HG02798 (cell line): ENCODE measurements around the gene SARDH.

Experiments
- ATAC-seq: cut with Tn5 transposase; IDR thresholded peaks from one replicate; pipeline ENCODE4 v1.9.1; 2021; ENCODE audit warnings: mild to moderate bottlenecking; ENCODE audit not compliant: unreplicated experiment, poor library complexity

SARDH gene

DNA sequence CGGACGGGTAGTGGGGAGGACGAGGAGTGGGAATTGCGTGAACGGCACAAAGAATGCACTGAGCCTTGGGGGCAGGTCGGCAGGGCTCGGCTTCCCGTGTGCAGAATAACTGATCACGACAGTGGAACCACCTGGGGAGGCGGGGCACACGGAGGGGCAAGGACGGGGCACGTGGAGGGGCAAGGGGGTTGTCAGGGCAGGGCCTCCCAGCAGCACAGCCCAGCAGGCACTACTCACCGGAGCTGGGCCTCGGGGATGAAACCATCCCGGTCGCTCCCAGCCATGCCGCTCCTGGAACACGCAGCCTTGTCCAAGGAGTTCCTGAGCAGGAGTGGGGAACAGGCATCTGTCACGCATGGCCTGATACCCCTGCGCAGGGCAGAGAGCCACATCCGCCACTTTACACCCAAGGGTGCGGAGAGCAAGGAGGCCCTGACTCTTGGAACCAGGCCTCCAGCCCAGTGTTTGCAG lies 33.4 kb downstream of the SARDH start:
- no peak for ATAC-seq

DNA sequence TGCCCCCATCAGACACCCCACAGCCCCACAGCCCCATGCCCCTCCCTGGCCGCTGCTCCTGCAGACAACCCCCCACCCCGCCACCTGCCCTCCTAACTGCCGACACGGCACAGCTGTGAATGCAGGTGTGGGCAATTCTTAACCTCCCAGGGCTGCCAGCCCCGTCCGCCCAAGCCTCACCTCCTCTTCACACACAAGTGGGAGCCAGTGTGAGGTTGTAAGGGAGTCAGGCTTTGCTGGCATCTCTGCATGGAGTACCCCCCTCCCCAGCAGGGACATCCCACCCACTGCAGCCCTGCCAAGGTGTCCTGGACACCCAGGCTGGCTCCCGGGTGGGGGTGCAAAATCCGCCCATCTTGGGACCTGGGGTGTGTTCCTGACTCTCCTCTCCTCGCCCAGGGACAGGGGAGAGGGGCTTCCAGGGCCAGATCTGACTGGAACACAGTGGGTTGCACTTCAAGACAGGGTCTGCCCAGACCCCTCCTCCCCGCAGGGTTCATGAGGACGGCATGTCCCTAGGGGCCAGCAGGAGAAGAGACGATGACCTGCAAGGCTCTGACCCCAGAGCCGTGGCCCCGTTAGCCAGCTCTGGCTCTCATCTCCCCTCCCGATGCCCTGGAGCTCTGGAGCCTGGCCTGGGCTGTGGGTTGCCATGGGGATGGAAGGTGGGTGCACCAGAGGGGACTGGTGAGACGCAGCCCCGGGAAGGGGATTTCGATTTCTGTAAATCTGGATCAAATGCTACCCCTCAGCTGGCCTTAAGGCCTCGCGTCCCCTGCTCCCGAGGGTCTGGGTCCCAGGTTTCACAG lies 34.4 kb downstream of the SARDH start:
- no peak for ATAC-seq

DNA sequence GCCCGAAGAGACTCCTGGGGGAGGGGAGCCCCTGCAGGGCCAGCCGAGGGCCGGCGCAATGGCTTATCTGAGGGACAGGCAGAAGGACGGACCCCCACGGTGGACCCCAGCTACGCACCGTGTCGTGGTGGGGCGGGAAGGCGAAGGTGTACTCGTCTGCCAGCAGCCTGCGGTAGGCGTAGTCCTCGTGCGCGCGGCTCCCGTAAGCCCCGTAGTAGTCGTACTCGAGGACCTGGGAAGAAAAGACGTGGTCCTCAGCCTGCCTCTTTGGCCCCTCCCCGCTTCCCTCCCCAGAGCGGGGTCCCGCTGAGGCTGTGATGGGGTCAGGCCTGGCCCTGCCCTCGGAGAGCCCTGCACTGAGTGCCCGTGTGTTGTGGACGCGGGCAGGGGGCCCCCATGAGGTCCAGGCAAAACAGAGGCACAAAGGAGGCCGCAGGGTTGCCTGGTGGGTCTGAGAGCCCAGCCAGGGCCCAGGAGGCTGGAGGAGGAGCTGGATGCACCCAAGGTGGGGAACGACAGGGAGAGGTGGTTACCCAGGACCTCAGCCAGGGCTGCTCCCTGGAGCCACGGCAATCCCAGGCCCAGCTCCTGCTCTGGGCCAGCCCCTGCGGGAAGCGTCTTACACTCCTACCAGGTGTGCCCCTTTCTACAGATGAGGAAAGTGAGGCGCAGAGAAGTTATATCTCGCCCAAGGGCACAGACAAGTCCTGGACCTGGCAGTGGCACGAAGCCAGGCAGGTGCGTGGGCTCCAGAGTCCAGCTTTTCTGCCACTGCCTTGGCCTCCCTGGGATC lies 35.2 kb downstream of the SARDH start:
- no peak for ATAC-seq

DNA sequence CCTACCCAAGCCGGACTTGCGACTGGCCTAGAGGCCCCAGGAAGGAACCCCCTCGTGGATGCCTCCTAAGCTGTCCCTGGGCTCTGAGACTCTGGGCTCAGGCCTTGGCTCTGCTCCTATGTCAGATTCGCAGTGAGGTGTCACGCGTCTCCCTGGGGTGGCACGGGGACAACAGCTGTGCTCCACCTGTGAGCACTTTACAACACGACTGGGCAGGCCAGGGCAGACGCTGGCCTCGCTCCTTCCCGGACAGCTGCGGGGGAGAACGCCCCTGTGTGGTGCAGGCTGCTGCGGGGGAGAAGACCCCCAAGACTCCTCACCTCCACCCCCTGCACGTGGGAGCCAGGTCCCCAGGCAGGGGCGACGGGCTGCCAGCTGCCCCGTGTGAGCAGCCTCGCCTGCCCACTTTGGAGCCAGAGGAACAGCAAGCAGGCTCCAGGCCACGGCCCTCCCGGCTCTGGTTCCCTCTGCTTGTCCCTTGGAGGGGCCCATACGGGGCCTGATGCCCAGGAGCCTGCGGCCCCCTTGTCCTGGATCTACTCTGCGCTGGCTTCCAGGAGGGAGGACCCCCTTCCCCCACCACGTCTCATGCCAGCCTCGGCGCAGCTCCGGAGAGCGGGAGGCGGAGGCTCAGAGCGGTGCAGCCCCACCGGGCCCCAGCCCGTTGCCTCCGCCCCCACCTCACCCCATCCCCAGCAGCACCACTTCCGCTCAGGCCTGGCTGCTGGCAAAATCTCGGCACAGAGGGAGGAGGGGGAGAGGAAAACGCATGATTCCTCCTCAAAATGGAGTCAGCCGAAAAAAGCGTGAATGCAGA lies 36.0 kb downstream of the SARDH start:
- ATAC-seq = no peak

DNA sequence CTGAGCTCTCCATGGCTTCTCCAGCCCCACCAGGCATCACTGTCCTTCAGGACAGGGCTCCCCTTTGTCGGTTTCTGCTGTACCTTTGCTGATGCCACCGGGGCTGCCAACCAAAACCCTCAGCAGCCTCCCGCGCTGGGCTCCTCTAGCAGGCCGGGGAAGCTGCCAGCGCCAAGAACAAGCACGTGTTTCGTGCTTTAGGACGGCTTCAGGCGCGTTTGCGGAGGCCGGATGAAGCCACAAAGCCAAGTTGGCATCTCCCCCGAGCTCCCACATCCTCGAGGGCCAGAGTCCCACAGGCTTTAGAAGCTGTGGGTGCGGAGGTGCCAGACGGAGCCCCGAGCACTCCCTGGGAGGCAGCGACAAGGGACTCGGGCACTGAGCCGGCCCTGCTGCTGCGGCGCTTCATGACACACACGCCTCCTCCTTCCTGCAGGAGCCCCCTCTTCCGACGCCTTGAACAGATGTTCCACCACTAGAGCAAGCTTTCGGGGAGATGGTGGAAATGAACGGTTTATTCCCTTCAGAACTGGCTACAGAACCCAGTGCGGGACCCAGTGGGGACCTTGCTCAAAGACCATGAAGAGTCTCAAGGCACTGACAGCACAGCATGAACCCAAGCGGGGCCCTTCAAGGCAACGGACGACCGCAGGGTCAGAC lies 36.7 kb downstream of the SARDH start:
- ATAC-seq = no peak

DNA sequence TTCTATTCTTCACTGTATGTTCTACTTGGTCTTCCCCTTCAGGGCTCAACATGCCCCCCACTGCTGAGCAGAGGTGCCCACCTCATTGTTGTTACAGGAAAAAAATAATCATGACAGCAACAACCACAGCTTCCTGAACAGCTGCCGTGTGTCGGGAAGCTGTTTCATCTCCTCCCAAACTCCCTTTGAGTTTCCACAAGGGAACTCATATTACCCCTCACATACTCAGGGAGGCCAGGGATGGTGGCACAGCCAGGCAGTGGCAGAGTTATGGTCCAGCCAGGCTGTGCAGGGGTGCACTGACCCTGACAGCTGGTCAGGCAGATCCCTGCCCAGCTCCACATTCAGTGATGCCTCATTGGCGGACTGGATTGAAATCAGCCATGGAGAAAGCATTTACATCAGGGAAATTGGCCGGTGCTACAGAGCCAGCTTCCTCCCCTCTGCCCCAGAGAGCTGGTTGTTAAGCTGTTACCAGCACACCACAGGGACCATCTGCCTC lies 37.3 kb downstream of the SARDH start:
- ATAC-seq = no peak

DNA sequence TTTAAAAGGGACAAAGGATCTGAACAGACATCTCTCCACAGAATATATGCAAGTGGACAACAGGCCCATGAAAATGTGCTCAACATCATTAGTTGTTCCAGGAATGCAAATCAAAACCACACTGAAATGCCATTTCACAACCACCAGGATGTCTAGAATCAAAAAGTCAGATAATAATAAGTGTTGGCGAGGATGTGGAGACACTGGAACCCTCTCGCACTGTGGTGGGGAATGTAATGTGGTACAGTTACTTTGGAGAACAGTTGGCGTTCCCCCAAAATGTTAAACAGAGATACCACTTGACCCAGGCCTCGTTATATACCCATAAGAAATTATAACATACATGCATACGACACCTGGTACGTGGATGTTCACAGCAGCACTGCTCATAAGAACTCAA lies 38.6 kb downstream of the SARDH start:
- no peak for ATAC-seq

DNA sequence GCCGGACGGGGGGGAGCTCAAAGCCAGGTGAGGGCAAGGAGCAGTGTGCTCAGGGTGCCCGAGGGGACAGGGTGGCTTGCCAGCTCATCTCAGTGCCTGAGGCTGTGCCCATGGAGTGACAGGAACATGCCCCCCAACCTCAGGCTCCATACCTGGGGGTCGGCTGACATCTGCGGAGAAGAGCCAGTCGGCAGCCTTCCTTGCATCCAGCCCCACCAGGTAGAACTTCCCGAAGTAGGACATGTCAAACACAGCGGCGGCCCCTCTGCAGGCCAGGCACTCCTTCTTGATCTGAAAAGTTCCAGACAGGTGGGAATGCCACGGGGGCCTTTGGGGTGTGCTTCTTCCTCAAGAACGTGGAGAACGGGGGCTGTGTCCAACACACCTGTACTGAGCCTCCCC lies 42.1 kb downstream of the SARDH start:
- no peak for ATAC-seq

DNA sequence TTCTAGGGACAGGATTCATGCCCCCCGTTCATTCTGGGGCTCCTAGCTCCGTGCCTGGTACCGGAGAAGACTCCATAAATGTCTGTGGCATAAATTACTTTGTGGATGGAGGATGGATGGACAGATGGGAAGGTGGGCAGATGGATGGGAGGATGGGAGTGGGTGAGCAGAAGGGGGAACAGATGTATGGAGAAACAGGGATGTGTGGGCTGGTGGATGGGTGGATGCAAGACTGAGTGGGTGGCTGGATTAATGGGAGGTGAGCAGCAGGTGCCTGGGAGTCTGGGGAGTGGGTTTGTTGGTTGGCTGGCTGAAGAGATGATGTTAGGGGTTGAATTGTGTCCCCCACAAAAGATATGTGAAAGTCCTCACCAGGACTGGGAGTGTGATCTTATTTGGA lies 43.5 kb downstream of the SARDH start:
- no peak for ATAC-seq

DNA sequence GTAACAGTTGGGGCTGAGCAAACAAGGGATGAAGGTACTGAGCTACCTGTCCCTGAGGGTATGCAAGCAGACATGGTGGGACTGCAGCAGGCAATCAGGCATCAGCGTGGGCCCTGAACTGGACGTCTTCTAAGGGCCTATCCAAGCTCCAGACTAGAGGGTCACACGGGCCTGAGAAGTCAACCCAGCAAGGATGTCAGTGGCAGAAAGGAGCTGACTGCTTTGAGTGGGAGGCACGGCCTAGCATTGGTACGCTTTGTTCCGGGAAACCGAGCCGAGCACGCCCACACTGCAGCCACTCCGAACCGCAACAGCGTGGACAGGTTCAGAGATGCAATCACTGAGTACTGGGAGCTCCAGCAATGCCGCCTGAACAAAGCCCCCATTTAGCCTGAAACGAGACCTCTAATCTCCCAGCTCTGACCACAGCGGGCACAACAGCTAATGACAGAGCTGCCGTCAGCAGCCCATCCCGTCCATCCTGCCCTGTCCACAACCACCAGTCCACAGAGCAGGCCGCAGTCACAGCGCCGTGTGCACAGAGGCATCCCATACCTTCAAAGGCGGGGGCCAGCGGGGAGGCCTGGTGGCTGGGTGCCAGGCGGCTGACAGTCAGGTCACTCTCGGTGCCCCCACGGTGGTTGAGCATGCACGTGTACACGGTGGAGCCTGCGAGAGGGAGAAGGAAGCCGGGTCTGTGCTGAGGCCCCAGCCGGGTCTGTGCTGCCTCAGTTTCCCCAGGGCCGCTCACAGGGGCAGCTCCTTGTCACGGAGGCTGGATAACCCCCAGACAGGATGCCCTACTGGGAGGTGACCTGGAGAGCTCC lies 44.2 kb downstream of the SARDH start:
- ATAC-seq = no peak

DNA sequence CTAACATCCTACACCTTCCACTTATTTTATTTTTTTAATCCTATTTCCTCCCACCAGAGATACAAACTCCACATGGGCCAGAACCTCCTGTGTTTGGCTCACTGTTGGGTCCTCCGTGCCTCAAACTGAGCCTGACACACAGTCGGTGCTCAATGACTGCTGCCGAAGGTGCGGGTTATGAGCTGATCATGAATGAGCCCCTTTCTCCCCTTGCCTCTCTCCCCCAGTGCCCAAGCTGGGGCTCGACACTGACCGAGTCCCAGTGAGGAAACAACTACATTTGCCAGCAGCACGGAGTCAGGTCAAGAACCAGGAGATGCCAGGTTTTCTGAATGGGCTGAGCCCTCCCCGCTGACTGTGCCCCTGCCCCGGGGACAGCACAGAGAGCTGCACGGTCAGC lies 45.0 kb downstream of the SARDH start:
- ATAC-seq = no peak

DNA sequence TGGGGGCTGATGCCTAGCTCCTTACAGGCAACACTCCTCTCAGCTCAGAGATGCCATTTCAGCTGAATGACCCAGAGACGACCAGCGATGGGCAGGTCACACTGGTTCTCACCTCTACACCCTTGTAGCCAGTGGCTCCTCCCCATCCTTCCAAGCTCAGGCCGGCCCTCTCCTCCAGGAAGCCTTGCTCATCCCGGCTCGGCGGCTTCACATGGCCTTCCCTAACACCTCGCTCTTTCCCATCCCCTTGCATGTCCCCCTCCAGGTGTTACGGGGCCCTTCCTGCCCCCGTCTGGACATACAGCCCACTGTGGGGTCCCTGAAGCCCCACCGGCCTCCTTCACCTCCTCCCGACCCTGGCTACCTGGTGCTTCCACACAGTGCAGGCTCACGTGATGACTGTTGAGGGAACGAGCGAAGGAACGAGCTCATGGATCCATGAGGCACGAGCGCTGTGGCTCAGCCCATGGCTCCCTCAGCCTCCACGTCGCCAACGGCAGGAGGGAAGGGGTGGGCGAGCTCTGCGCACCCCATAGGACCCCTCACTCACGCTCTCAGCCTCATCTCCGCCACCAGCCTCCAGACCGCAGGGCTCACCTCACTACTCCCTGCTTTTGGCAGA lies 45.7 kb downstream of the SARDH start:
- no peak for ATAC-seq

DNA sequence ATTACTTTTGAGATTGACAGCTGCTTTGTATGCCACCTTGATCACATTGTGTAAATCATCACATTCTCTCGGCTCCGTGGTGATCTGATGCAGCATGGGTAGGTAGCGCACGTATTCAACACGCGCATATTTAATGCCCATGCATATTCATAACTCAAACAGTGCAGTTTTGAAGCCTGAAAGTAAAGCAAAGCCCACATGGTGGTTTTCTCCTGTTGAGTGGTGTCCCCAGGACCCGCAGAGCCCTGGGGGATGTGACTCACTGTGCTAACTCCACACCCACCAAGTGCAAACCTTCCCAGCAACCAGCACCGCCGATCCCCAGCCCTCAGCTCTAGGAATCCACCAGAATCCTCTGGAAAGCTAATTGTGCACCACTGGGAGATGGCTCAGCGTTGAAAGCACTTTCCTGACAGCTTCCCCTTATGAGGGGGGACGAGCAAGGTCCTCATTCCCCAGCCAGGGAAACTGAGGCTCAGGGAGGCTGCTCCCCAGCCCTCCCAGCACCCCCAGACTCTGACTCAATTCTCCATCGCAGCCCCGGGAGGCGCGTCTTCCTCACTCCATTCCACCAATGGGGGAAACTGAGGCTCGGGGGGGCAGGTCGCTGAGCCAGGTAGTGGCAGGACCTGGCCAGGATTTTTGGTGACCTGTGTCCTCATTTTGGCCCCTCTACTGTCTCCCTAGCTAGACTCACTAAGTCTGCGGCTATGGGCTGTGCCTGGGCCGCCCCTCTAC lies 46.4 kb downstream of the SARDH start:
- no peak for ATAC-seq

DNA sequence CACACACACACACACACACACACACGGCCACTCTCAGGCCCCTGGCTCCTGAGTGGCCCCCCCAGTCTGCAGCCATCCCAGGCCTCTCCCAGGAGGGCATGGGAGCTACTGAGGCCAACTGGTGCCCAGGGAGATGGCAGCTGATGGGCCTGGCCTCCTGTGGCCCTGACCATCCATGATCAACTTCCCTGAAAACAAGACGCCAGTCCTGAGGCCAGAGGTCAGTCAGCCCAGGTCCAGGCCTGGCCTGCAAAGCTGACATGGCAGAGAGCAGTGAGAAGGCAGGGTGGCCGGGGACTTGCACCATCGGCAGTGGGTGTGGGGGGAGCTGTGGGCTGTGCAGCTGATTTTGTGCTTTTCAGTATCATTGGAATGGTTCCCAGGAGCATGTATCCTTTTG lies 47.0 kb downstream of the SARDH start:
- no peak for ATAC-seq

DNA sequence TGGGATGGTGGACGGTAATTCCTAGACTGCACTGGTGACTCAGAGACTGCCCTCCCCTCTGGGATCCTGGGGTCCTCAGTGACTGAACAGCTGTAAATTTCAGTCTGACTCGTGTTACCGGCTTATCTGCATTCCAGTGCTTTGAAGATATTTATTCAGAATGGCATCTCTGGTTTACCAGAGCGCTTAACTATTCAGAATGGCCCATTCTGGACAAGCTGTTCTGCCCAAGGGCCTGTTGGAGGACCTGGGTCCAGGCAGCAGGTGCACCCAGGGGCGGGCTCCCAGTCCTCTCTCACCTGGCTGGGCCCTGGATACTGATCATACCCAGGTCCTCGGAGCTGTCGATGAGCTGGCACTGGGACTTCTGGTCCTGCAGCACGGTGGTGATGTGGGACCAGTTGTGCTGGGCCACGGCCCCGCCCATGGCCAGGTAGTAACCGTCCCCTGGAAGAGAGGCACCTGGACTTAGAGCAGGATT lies 48.0 kb downstream of the SARDH start:
- no peak for ATAC-seq

DNA sequence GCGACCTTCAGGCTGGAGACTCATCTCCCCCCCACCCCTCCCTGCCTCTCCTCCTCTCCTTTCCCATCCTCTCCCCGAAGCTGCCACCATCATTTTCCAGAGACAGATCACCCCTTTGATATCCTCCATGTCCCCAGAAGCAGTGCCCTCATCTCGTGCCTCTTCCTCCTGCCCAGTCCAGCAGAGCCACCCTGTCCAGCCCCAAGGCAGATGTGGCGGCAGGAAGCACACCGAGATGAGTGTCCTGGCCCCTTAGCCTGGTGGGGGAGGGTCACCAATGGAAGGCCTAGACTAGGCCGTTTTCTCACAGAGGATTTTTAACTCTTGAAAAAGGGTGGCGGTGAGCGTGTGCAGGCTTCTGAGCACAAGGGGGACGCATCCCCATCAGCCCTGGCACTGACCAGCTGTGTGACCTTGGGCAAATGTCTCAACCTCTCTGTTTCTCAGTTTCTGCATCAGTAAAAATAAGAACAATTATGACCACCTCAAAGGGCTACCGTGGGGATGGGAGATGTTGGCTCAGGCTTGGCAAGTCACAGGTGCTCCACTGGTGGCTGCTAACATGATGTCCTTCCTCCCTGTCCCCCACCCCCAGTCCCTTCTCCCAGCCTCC lies 48.9 kb downstream of the SARDH start:
- ATAC-seq = no peak

DNA sequence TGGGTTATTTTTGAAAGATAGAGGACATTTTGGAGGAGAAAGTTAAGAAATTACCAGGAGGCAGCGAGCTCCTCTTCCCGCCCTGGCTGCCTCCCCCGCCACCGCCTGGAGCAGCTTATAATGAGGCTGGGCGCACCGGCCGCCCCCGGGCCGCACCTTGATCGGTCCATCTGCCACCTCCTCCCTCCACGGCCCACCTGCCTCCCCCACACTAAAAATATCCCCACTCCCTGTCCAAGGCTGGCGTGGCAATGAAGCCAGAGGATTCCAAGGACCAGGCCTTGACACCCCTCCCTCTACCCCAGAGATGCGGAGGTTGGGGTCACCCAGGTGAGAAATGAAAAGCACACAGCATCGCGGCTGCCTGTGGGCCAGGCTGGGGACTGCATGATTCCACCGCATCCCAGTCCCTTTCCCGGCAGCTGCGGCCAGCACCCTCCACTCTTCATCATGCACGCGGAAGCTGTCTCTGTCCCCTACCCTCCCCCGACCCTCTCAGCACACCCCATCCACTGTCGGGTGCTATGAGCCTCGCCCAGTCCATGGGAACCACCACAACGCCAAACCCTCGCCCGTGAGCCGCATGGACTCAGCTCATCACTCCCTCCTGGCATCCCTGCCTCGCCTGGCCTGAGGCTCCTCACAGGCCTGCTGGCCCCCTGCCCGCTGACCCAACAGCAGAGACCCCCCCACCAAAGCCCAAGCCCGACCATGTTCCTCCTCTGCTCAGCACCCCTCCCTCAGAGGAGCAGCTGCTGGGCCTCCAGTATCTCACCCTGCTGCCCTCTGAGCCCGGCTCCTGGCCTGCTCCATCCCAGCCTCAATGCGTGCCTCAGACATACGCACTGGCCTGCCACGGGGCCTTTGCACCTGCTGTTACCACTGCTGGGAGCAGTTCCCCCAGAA lies 50.0 kb downstream of the SARDH start:
- no peak for ATAC-seq
